HG02759 (cell line): ENCODE measurements around the gene MACROD2.

Source experiments
- ATAC-seq: cut with Tn5 transposase; IDR thresholded peaks from one replicate; pipeline ENCODE4 v1.9.1; 2021; ENCODE audit warnings: mild to moderate bottlenecking, moderate library complexity; ENCODE audit not compliant: unreplicated experiment

The MACROD2 gene

DNA sequence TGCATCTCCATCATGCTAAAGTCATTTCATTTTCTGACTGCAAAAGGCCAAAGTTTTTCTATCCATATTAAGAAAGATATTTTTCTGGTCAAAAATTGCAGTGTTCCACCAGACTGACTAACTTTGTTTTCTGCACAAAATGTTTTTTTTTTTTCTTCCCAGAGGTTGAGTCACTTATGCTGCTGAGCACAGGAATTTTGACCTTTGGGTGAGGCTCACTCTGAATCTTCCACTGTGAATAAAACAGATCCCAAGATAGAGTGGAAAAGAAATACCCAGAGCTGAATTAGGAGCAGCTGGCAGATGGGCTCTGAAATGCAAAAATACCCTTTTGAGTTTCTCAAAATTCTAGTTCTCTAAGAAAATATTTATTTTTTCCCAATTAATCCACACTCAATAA, 1581.1 kb downstream of the MACROD2 start:
- no peak for ATAC-seq

DNA sequence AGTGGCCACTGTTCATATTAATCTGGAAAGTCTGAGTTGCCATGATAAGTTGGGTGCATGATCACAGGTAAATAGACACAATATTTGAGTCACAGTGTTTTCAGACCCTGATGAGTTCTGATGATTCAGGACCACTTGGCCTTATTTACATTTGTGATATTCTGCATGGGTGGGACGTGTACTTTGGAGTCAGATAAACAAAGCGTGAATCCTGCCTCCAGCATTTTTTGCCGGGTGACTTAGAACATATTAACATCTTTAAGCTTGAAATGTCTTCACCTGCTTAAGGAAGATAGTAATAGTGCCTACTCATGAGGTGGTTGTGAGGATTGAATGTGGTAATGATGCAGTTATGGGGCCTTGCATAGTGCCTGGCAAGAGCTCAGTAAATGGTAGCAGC, 1582.8 kb downstream of the MACROD2 start:
- ATAC-seq: no peak

DNA sequence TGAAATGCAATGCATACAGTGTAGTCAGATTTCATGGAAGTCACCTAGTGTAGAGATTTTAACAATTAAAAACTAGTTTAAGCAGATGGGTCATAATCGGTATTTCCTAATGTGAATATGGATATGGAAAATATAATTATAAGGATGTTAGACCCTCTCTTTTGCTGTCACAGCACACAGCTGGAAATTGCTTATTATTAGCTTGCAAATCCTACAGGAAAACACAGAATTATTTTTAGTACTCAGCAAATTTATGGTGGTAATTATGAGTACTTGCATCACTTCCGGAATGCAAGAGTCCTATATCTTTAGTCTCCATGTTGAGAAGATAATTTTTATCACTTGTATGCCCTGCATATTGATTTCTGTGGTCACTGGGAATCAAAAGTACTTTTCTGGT, 1584.4 kb downstream of the MACROD2 start:
- ATAC-seq: no peak

DNA sequence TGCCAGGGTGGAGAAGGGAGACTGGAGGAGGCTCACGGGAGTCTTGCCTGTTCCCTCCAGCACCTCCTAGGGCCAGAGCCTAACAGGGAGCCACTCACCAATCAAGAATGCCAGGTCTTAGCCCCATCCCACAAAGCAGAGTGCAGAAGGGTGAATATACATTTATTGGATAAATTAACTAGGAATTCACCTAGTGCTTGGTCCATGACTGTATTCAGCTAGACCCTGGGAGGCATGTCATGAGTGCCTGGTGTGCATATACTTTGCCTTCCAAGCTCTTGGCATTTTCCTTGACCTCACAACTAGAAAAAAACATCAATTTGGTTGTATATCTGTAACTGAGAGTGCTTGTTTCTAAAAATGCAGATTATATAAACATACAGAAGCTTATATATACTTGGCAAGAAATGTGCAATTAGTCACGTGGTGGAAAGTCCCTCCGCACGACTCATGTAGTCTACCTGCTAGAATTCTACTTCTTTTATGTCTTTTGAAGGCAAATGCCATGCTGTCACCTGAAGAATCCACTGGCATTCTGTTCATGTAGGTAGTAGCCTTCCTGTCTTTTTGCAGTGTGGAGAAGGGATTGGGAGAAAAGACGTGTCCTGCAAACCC, 1586.9 kb downstream of the MACROD2 start:
- ATAC-seq: no peak

DNA sequence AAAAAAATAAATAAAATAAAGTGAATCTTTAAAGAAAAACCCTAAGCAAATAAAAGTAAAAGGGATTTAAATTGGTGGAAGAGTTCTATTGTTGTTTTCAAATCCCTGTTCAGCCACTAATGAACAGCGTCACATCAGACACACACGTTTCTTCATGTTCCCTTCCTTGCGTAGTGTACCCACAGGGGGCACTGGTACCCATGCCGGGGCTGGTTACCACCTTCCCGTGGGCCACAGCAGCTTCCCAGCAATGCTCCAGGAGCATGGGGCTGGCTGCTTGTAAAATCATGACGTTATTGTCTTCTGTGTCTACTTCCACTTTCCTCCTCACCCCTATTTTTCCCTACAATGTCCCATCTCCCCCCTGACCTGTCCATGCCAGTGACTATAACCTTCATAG, 1589.2 kb downstream of the MACROD2 start:
- no peak for ATAC-seq

DNA sequence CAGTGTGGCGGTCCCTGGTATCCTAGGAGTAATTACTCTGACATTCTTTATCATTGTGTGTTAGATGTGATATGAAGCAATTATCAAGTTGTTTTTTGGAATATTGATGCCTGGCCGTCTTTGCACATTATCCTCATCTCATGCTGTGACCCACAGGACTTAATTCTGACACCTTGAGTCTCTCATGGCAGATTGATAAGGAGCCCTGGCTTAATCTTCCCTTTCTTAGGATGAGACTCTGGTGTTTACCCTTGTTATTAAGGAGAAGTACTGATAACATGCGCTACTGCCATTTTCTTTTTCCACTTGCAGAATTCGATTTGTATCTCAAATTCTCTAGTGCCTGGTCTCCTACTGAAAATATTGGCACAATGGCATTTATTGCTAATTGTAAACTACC, 1597.8 kb downstream of the MACROD2 start:
- ATAC-seq: no peak

DNA sequence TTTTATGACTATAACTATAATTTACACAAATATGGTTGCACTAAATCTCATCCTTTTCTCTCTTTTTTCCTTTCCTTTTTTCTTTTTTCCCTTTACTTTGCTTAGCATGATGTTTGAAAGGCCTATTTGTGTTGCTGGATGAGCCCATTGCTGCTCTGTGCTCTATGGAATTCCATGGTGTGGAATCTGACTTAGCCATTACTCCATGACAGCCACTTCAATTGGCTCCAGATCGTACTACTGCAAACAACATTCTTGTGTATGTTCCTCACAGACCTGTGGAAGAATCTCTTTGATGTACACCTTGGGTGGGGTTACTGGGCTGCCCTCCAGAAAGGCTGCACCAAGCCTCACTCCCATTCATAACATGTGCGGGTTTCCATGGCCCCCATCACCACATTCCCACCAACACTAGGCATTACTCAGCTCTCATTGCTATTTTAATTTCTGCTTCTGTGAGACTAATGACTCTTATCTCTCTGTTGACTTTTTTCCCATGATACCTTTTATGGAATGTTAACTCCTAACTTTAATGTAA, 1598.9 kb downstream of the MACROD2 start:
- ATAC-seq: no peak

DNA sequence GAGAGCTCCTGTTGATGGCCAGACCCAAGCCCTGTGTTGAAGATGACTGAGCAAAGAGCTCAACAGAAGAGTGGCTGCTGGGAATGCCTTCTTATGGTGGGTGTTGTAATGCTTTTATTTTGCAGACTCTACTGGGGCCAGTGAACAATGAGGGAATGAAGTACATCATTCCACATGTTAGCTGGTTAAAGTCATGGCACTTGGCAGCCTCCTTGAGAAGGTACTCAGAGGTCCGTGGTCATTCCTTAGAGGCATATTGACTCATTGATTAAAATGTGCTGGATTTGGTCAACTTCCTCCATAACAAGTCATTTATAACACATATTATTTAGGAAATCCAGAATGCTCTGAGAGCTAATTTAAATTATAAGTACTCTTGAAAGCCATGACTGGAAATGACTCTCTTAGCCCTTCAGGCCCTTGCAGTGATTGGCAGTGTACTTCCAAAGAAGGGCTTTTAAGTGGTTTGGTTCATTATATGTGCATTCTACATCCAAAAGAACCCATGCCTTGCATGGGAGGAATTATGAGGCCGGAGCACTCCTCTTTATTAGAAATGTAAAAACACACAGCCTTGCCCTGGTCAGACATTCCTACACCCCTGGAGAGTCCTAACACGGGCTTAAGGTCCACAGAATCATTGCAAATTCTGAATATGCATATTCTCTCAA, 1601.0 kb downstream of the MACROD2 start:
- no peak for ATAC-seq

DNA sequence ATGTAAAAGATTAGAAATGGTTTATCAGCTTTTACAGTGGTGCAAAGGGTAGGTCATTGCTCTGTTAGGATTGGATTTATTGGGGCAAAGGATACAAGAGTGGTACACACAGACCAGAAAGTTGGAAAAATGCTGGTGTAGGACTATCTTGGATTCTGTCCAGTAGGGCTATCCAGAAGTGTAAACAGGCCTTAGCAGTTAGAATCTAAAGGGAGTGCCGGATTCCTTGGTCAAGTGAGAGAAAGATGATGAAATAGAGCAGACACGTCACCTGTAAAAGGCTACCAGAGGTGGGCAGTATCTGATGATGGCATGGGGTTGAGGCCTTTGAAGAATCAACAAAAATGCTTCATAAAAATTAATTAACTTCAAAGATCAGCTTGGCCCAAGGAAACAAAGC, 1602.0 kb downstream of the MACROD2 start:
- no peak for ATAC-seq

DNA sequence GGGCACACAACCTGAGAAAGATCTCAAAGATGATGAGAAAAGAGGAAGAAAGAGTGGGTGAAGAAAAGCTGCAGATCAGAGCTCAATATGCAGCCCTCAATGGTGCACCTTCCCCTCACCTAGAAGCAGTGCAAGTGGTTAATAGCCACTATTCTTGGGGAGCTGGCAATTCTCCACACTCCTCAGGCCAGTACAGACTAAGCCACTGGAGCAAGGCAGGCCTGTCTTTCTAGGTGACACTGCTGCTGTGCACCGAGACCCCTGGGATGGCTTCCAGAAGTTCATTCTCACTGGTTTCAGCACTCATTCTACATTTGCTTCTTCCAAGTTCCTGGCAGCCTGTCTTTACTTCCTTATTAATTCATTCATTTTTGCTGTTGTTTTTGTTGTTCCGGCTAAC, 1604.6 kb downstream of the MACROD2 start:
- no peak for ATAC-seq

DNA sequence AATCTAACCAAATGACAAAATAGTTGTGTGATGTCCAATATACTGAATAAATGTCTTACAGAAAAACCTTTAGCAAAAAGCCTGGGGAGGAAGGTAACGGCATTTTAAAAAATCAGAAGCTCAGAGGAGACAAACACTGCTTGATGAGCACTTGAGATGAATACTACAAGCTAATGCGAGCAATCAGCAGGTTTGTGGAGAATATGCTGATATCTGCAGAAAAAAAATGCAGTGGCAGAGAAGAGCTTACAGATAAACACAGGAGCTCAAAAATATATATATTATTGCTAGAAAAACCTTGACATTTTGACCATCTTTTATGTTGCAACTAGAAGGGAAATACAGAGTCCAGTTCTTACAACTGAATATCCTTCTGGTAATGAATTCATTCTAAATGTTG, 1605.2 kb downstream of the MACROD2 start:
- no peak for ATAC-seq

DNA sequence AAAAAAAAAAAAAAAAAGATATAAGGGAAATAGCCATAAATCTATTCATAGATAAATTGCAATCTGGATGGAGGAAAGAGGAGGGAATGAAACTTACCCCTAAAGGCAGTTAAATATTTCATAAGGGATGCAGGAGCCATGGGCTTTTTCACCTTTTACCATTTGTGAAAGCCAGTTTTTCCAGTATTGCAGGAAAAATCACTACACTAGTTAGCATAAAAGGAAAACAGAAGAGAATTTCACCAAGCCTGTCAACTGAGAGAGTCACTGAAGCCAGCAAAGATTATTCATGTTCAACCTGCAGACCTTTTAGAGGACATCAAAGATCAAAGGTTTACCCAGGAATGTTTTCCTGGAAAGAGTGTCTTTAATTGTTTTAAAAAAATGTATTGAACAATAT, 1608.2 kb downstream of the MACROD2 start:
- ATAC-seq: no peak

DNA sequence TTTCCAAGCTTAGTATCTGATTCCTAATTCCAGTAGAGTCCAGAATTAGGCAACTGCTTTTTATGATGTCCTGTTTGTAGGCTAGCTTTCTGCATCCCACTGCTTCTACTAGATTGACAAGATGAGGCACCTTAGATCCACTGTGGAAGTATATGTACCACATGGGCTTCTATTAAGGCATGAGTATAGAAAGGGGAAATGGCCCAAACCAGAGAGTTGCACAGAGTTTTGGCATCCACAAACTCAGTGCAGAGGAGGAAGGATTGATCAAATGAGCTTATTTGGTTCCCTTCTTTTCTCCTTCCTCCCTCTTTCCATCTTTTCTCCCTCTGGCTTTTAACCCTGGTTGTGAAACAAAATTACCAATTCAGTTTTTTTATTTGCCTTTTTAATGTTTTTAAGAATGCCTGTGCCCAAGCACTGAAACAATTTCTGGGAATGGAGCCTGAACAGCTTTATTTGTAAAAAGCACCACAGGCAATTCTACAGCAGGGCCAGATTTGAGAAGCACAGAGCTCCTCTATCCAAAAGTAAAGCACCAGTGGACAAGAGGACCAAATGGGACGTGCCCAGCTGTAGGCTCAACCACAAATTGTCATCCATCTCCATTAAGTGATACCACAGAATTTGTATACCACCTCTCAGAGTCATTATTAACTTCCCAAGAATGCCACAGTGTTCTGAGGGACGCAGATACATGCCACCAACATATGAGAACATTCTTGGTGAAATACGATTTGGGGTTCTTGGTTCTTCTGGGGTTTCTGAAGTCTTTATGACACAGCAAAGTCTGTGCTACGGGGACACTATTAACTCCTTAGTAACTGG, 1608.9 kb downstream of the MACROD2 start:
- no peak for ATAC-seq

DNA sequence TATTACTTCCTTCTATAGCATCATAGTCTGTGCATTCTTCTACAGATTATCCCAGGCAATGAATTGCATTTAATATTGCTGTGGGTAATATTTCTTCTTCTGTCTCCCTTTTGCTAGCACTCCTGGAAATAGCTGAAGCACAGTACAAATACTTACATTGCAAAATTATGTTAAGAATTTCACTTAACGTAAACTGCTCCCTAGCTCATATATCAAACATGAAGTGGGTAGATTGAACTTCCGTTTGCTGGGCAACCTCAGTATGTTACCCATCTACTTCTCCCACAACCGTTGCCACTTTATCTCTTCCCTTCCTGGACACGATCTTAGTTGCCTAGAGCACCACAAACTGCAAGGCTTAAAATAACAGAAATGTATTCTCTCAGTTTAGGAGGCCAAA, 1614.6 kb downstream of the MACROD2 start:
- no peak for ATAC-seq

DNA sequence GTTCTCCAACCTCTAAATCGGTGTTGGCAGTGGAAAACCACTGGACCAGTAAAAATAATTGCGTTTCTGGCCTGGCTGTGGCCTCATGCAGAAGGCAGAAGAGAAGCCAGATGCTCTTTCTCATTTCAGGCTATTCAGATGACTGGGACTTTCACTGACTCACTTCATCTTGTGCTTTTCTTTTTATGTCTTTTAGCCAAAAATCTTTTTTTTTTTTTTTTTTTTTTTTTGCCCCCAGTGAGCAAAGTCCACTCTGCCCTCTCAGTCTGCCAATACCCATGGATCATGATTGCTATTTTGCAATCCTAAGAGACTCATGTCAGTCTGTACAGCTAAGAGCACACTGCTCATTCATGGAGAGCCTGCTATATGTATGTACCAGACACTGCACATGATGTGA, 1615.5 kb downstream of the MACROD2 start:
- no peak for ATAC-seq

DNA sequence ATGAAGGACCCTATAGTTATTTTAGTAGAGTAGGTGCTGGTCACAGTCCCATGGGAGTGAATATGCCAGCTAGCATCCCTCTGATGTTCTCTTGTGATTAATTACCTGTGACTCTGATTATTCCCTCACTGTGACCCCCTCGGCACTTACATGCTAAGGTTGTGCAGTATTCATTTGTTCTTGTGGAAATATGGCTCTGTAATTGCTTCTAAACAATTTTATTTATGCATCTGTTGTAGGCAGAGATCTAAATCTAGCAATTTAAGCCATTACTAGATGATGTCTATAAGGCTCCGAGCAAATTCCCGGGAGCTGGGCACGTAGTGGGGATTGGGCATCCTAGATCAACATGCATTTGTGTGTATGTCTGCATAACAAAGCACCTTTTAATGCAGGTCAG, 1616.2 kb downstream of the MACROD2 start:
- ATAC-seq: no peak

DNA sequence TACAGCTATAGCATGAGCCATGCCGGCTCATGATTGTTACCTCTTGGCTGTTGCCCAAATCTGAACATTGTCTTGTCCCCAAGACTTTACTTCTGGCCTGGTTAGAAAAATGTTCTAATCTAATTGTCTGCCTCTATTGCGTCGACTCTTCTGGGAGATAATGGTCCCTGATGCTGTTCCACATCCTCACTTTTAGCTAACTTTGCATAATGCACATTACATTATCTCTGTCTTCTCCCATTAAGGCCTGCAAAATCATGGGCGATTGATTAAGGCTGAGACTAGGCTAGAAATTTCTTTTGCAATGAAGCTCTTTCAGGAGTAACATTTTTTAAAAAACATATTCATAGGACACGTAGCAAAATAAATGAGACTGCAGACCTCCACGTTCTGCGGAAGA, 1616.9 kb downstream of the MACROD2 start:
- no peak for ATAC-seq

DNA sequence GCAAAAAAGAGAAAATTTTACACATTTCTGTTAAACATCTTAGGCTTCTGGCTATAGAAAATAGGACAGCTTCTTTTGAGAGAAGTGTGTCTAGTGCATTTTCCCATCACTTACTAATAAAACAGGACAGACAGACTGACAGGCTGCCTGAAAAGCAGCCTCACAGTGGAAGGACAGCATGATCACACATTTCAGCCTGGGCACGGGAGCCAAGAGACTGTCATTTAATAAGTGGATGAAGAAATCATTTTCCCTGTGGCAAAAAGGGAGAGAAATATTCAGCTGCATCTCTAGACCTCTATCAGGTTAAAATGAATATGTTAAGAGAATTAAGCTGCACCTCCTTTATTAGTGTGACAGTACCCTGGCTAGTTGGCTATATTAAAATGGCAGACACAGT, 1617.5 kb downstream of the MACROD2 start:
- ATAC-seq: no peak

DNA sequence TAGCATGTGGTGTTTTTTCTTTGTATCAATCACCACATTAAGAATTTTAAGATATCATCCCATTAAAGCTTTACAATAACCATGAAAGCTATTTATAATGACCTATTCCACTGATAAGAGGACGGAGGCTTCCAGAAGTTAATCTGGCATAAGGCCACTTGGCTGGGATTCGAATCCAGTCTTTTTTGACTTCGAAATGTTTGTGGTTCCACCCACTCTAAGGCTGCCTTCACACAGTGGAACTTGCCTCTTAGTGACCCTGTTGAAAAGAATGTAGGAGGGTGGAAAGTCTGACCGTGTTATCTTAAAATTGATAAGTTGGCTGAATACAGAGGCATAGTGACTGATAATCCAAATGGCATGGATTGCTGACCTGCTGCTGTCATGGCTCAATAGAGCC, 1618.2 kb downstream of the MACROD2 start:
- ATAC-seq: no peak

DNA sequence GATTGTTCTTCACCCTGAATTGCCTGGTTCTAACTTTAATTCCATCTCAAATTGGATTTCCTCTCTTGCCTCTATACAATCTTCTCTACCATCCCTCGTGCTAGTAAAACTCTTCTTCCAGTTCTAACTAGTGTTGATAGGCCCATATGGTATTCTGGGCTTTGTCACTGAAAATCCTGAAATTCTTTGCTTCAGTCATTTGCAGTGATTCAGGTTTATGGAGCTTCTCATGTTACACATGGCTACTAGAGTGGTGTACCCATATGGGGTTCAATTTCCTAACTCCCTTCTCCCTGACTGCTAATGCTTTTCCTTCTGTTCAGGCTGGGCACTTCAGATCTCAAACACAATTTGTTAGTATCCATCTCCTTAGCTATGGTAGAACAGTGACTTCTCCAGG, 1621.3 kb downstream of the MACROD2 start:
- ATAC-seq: no peak

DNA sequence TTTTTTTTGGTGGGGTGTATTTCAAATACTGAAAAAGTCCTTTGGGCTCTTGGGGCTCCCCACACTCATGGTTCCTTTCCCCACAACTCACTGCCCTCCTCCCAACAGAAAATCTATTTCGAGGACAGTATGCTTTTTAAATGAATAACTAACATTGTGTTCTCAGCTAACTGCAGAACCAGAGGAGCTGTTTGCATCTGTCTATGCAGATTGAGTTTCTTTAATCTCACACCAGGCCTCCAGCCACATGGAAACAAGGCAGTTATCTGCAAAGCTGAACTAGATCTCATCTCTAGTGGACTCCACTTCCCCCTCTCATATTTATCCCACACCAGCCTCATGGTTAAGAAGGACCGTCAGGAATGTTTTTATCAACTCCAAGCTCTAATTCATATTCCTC, 1622.8 kb downstream of the MACROD2 start:
- no peak for ATAC-seq

DNA sequence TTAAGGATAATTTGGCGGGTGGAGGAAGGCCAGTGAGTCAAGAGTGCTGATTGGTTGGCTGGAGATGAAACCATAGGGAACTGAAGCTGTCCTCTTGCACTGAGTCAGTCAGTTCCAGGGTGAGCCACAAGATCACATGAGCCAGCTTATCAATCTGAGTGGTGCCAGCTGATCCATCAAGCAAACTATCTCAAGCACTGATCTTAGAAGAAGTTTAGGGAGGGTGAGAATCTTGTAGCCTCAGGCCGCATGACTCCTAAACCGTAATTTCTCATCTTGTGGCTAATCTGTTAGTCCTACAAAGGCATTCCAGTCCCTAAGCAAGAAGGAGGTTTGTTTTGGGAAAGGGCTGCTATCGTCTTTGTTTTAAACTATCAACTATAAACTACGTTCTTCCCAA, 1623.6 kb downstream of the MACROD2 start:
- no peak for ATAC-seq
